H54 (cell line): ENCODE measurements around the gene BLACAT1.
A peak's percentile ranks its signal among the peaks of the same experiment; 100 is the strongest.

Experiments used
- DNase-seq: peaks from one replicate; pipeline ENCODE4 v3.0.0; 2011; ENCODE audit warnings: low spot score, mixed read lengths; ENCODE audit not compliant: insufficient read length
- FAIRE-seq: peaks from 3 replicates; lab custom pipeline; 2011; peaks lifted over from hg19 to GRCh38; lab: Jason Lieb, UNC
- POLR2A ChIP-seq: IDR thresholded peaks from 2 replicates; pipeline ENCODE4 v1.6.1; 2011; ENCODE audit warnings: low read depth, mild to moderate bottlenecking, low read length

Gene BLACAT1

GRCh38 chr1:205477759-205478247, 22.0 kb upstream of the BLACAT1 start:
- no peak for FAIRE-seq
- DNase-seq = peak; percentile 58
- no peak for TF ChIP-seq POLR2A

- TF ChIP-seq POLR2A = no peak
- no peak for DNase-seq
- FAIRE-seq = no peak
Measured at GRCh38 chr1:205477121-205477758, 21.4 kb upstream of the BLACAT1 start.

GRCh38 chr1:205476648-205477047, 20.8 kb upstream of the BLACAT1 start:
- FAIRE-seq (no peak), DNase-seq (no peak)
- no peak for TF ChIP-seq POLR2A

GRCh38 chr1:205475855-205476254, 20.0 kb upstream of the BLACAT1 start:
- no peak for TF ChIP-seq POLR2A
- DNase-seq (no peak), FAIRE-seq (no peak)

GRCh38 chr1:205474571-205474970, 18.7 kb upstream of the BLACAT1 start:
- no peak for FAIRE-seq
- no peak for DNase-seq
- no peak for TF ChIP-seq POLR2A

GRCh38 chr1:205473966-205474365, 18.1 kb upstream of the BLACAT1 start:
- FAIRE-seq = no peak
- TF ChIP-seq POLR2A = no peak
- DNase-seq = no peak

- DNase-seq = no peak
- no peak for TF ChIP-seq POLR2A
- no peak for FAIRE-seq
Measured at GRCh38 chr1:205473475-205473874, 17.6 kb upstream of the BLACAT1 start.

- no peak for TF ChIP-seq POLR2A
- DNase-seq = no peak
- no peak for FAIRE-seq
Measured at GRCh38 chr1:205472737-205473441, 17.0 kb upstream of the BLACAT1 start.

- FAIRE-seq = no peak
- TF ChIP-seq POLR2A = no peak
- no peak for DNase-seq
Measured at GRCh38 chr1:205470131-205470530, 14.3 kb upstream of the BLACAT1 start.

GRCh38 chr1:205466595-205467220, 10.9 kb upstream of the BLACAT1 start:
- no peak for TF ChIP-seq POLR2A
- no peak for DNase-seq
- no peak for FAIRE-seq

GRCh38 chr1:205465392-205465791, 9.5 kb upstream of the BLACAT1 start:
- FAIRE-seq (no peak), DNase-seq (no peak)
- no peak for TF ChIP-seq POLR2A

GRCh38 chr1:205458777-205459566, 3.1 kb upstream of the BLACAT1 start:
- DNase-seq = peak; percentile 61
- FAIRE-seq = no peak
- no peak for TF ChIP-seq POLR2A

GRCh38 chr1:205456868-205457745, 1.3 kb upstream of the BLACAT1 start:
- FAIRE-seq = no peak
- no peak for DNase-seq
- no peak for TF ChIP-seq POLR2A
